Heart left ventricle (tissue), 13 donors: Measurements from ENCODE around the gene OR1S2.

ENCODE experiments used
- CTCF ChIP-seq, 12 donors: fragments of 200-600 bp; sonication (generic) in 4 of 12; IDR thresholded peaks; one replicate each; pipeline versions ENCODE4 v1.5.0 to v1.8.0; 2018 to 2022; ENCODE audit warnings: antibody characterized with exemption in 12 of 12, mild to moderate bottlenecking in 5 of 12
- POLR2A ChIP-seq, 2 donors: fragments of 450-650 bp; IDR thresholded peaks; one replicate each; pipeline ENCODE4 v1.6.1; 2017; ENCODE audit warnings: antibody characterized with exemption in 2 of 2, mild to moderate bottlenecking in 2 of 2, moderate library complexity in 2 of 2
- donor health status: ischemic (EF 13 %, LVEDD 7.1; RV severe dilation, severe dysfunction).
- donor health status: DM: no; HTN: yes; CAD: no.
- donor health status: DM: no; HTN: no; CAD: no.
- donor health status: ischemic (EF 25% LVEDD 6.9; RV normal size, moderate dysfunction).
- donor health status: ischemic (EF 25% LVEDD 5.7; RV mildly dilated, moderate dysfunction).
- donor health status: ischemic (EF 35%, LVEDD 5.7; RV mildly dilated, moderate dysfunction).
- donor health status: nonischemic (EF 11% LVEDD 7.7; RV severe dilation, severe dysfunction).
- donor health status: DM: yes; HTN: yes; CAD: no.
- donor health status: PGD.
- donor health status: ischemic (EF 29% LVEDD 5.4; RV normal size, mild dysfunction).
- donor health status: nonischemic (EF 23%, LVEDD 6.1; RV moderate dilation, normal function).

GRCh38 chr11:58177409-58178054 lies 26.4 kb downstream of the OR1S2 start:
- TF ChIP-seq CTCF (IDR thresholded peaks at IDR 0.05) (no peak), POLR2A (IDR thresholded peaks at IDR 0.05) (no peak)
